Activated naive CD4-positive, alpha-beta T cell treated with anti-CD3 and anti-CD28 coated beads, Interleukin-2, amount 10 ng/mL, durations not matched to agents 7 days and 5 days (primary cell): ENCODE measurements around the gene CAPZB.

ENCODE experiments used
- CTCF ChIA-PET: fragments of 350-600 bp; sonication (Branson Sonifier 250); formaldehyde crosslinking; loops from one replicate; lab custom pipeline; 2021; ENCODE audit warnings: antibody characterized with exemption; lab: Charles Lee
- DNase-seq: peaks from one replicate; pipeline ENCODE4 v3.0.0-alpha.2; 2020
- H3K27ac Mint-ChIP-seq: one replicate; pipeline ENCODE4 v1.8.0; 2021; ENCODE audit warnings: mild to moderate bottlenecking, moderate library complexity, mixed read lengths
- H3K27me3 Mint-ChIP-seq: one replicate; pipeline ENCODE4 v1.8.0; 2021; ENCODE audit warnings: mild to moderate bottlenecking, mixed read lengths
- H3K36me3 Mint-ChIP-seq: one replicate; pipeline ENCODE4 v1.8.0; 2021; ENCODE audit warnings: mixed read lengths
- H3K4me1 Mint-ChIP-seq: one replicate; pipeline ENCODE4 v1.8.0; 2021; ENCODE audit warnings: mixed read lengths
- H3K4me3 Mint-ChIP-seq: one replicate; pipeline ENCODE4 v1.8.0; 2021; ENCODE audit warnings: mild to moderate bottlenecking, moderate library complexity, mixed read lengths
- H3K9me3 Mint-ChIP-seq: one replicate; pipeline ENCODE4 v1.8.0; 2021; ENCODE audit warnings: mixed read lengths

CAPZB gene

DNA sequence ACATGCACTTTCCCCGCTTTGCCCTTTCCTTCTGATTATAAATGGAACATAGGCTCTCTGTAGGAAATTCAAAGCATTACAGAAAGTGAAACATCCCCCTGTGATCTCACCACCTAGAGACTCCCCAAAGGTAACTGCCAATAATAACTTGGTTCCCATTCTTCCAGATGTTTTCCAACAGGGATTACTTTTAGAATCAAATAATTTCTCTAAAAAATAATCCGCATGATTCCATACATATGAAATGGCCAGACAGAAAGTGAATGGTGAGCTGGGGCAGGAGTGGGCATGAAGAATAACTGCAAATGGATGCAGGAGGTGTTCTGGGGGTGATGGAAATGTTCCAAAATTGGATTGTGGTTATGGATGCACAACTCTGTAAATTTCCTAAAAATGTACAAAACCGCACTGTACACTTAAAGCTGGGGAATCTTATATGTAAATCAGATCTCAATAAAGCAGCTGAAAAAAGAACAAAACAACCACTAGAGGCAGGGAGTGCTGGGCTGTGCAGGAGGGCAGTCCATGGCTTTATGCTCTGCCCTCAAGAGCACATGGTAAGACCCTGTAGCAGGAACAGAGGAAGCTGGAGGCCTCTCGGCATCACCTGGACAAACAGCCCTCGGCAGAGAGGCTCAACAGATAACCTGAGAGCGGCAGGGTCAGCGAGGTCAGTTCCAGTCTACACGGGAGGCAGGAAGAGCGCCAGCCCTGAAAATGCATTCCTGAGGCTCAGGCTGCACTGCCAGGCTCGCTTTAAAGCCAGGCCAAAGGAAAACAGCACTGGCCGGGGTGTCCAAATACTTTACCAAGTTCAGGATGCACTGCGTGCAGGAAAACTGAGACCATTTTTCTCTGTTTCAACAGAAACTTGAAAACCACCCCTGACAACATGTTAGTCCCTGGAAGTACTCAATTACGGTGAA lies 39.7 kb downstream of the CAPZB start:
- H3K9me3 Mint-ChIP-seq, result no peaks in the 10 kb centered on the region
- peak overlapping the region; percentile 45 for H3K27ac Mint-ChIP-seq
- peaks cover 43% of the 10 kb centered on the region for H3K36me3 Mint-ChIP-seq
- no peak overlapping the region for H3K4me3 Mint-ChIP-seq
- peaks cover 78% of the 10 kb centered on the region for H3K4me1 Mint-ChIP-seq
- H3K27me3 Mint-ChIP-seq, result no peaks in the 10 kb centered on the region
- DNase-seq, result no peak
- CTCF ChIA-PET, result interaction anchor here (0.9 to 1.3 kb wide), 2 partner anchors 38 to 136 kb away, joined by 4 to 5 read pairs; no protein-coding TSS in a partner anchor

DNA sequence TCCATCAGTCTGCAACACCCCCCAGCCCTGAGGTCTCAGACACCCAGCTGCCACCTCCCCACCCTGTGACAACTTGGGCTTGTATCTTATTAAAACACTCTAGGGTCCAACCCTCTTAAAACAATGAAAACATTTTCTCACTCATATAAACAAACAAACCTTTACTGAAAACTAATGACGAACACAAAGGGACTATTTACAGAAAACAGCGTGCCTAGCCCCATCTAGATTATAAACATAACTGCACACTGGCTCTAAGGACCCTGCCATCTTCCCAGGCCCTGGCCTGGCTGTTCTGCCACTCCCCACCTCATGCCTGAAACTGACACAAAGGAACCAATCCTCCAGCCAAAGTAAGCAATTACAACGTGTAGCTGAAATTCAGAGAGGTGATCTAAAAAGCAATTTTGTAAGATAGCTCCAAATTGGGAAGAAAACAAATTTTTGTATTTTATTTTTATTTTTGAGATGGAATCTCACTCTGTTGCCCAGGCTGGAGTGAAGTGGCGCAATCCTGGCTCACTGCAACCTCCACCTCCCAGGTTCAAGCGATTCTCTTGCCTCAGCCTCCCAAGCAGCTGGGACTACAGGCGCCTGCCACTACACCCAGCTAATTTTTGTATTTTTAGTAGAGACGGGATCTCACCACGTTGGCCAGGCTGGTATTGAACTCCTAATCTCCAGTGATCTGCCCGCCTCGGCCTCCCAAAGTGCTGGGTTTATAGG lies 40.9 kb downstream of the CAPZB start:
- CTCF ChIA-PET, result no interaction called here
- no peaks in the 10 kb centered on the region for H3K9me3 Mint-ChIP-seq
- H3K36me3 Mint-ChIP-seq, result peaks cover 40% of the 10 kb centered on the region
- H3K4me1 Mint-ChIP-seq, result peaks cover 80% of the 10 kb centered on the region
- no peak for DNase-seq
- no peak overlapping the region for H3K4me3 Mint-ChIP-seq
- no peaks in the 10 kb centered on the region for H3K27me3 Mint-ChIP-seq
- H3K27ac Mint-ChIP-seq, result peak overlapping the region; percentile 45

DNA sequence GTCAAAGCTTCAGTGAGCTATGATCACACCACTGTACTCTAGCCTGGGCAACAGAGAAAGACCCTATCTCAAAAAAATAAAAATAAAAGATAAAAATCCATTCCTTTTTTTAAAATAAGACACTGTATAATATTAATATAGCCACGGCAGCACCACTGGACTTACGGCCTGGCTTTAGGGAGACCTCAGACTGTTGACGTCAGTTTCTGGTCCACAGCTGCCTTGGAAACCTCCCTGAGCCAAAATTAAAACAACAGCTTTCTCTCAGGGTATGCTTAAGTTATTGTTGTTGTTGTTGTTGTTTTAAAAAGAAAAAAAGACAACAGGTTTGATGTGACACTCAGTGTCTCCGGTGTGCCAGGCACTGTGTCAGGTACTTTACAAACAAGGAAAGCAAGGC lies 42.0 kb downstream of the CAPZB start:
- Mint-ChIP-seq H3K4me1 (peaks cover 80% of the 10 kb centered on the region), H3K4me3 (no peak overlapping the region), H3K36me3 (peaks cover 37% of the 10 kb centered on the region), H3K27ac (no peak overlapping the region), H3K27me3 (no peaks in the 10 kb centered on the region), H3K9me3 (no peaks in the 10 kb centered on the region)
- CTCF ChIA-PET, result interaction anchor here (1.0 kb wide), 1 partner anchor 38 kb away, joined by 3 read pairs; no protein-coding TSS in a partner anchor
- no peak for DNase-seq

DNA sequence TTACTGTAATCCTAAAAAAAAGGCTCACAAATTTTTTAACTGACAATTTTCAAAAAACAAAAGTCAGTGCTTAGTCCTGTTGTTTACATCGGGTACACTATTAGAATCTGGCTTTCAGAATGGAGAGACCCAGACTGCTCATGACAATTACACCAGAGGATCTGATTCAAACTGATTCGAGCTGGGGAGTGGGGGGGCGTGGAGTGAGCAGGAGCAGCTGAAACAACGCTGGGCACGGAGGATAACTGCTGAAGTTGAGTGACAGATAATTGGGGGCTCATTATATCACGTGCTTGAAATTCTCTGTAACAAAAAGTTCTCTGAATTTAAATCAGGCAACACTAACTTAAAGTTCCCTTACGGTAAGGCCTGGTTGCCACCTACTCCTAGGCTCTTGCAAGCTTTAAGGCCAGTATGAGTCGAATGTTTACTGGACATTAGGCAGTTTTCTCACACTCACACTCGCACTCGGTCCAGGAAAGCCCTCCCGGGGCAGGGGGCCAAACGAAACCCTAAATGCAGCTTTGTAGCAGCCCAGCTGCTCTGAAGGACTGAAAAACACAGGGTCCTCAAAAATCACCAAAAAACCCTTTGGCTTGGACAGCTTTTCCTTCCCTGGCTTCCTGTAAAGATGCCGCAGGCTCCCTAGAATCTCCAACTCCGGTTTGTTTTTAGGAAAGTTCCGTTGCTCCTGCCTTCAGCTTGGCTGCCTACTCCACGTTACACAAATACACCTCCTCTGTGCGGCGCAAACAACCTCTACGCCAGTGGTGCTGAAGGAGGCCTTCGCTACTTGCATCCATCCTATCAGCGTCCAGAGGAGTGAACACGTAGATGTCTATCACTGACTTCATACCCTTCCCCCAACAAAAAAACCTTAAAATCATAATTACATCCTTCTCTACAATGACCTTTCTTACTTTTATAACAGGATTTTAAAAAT lies 42.9 kb downstream of the CAPZB start:
- H3K27ac Mint-ChIP-seq, result peak overlapping the region; percentile 69
- peaks cover 80% of the 10 kb centered on the region for H3K4me1 Mint-ChIP-seq
- CTCF ChIA-PET, result interaction anchor here (1.0 kb wide), 2 partner anchors 37 to 140 kb away, joined by 3 read pairs; no protein-coding TSS in a partner anchor
- H3K36me3 Mint-ChIP-seq, result peaks cover 45% of the 10 kb centered on the region
- no peaks in the 10 kb centered on the region for H3K27me3 Mint-ChIP-seq
- H3K9me3 Mint-ChIP-seq, result no peaks in the 10 kb centered on the region
- no peak for DNase-seq
- H3K4me3 Mint-ChIP-seq, result no peak overlapping the region

DNA sequence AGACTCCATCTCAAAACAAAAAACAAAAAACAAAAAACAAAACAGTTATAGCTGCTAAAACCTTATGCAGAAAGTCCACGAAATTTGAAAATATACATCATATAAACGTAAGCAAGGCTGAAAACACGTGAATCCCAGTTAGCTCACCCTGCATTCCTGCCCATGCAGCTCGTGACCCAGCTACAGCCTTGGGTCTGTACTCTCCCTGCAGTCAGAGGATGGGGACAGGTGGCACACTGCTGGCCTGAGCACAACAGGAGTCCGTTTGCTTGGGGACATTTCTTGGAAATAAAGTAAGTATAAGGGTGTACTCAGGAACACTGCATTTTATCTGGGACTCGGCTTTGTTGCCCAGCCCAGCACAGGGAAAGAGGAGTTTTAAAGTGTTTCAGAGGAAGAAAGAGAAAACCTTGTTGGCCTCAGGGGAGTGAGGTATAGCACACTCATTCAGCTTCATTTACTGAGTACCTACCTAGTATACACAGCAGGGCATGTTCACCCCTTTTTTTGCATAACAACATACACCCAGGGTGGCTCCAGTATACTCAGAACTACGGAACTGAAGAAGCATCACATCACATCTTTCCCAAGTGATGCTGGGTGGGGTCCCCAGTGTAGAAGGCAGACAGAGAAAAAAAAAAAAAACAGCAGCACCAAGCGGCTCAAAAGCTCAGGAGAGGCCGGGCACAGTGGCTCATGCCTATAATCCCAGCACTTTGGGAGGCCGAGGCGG lies 44.1 kb downstream of the CAPZB start:
- H3K4me1 Mint-ChIP-seq, result peaks cover 82% of the 10 kb centered on the region
- no peak overlapping the region for H3K4me3 Mint-ChIP-seq
- DNase-seq, result no peak
- CTCF ChIA-PET, result interaction anchor here (1.0 to 2.0 kb wide), 5 partner anchors 50 to 206 kb away, joined by 3 to 7 read pairs (median 3); no protein-coding TSS in a partner anchor
- H3K36me3 Mint-ChIP-seq, result peaks cover 50% of the 10 kb centered on the region
- H3K27me3 Mint-ChIP-seq, result no peaks in the 10 kb centered on the region
- H3K9me3 Mint-ChIP-seq, result no peaks in the 10 kb centered on the region
- H3K27ac Mint-ChIP-seq, result no peak overlapping the region

DNA sequence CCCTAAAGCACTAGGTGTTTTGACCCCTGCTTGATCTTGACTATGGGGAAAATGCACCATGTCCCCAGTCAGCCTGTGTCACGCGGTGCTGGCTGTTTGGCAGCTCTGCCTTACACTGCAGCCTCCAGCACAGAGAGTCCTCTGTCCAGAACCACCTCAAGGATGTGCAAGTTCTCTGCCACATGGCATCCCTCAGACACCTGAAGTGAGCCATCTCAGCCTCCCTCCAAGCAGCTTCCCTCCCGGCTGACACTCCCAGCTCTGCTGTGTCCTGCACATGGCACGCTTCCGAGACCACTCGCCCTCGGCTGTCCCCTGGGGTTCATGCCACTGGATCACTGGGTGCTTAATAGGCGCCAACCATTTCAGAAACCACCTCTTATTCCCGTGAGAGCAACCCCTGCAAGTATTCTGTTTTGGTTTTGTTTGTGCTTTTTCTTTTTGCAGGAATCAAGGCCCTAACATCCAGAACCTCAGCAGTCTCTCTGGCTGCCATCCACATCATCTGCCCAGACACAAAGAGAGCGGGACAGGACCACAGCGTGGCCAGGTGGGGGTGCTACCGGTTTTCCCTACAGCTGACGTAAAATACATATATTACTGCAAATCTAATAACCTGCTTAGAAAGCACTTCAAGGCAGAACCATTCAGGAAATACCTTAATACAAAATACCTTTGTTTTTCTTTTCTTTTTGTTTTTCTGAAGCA lies 45.7 kb downstream of the CAPZB start:
- Mint-ChIP-seq H3K27me3 (no peaks in the 10 kb centered on the region), H3K36me3 (peaks cover 47% of the 10 kb centered on the region), H3K4me3 (no peak overlapping the region), H3K9me3 (no peaks in the 10 kb centered on the region), H3K4me1 (peaks cover 82% of the 10 kb centered on the region), H3K27ac (peak overlapping the region; percentile 81)
- DNase-seq, result peak; percentile 61
- CTCF ChIA-PET, result interaction anchor here (0.6 to 2.0 kb wide), 5 partner anchors 49 to 208 kb away, joined by 3 to 7 read pairs (median 3); no protein-coding TSS in a partner anchor

DNA sequence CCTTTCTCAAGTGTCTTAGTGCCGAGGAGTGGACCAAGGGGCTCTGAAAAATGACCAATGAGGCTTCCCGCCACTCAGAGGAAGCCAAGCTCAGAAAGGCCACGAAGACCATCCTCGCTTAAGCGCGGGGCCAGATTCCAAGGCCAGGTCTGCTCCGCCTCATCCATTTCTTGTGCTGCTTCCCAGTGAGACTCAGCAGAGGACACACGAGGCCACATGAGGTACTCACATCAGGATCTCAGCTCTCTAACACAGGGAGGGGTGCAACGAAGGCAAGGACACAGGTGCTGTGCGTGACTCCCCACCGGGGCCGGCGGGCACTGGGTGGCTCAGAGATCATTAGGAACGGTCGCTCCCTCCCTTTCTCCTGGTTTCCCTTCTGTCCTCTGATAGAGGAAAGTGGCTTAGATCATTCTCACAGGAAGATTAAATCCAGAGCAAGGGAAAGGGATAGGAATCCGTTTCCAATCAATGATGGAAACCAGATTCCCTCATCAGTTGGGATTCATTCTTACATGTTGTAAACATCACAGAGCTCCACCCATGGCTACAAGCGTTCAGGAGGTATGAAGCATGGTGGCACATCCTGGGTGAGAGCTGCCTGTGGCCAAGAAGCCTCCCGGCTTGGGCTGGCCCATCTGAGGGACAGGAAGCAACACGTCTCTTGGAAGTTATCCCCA lies 46.7 kb downstream of the CAPZB start:
- CTCF ChIA-PET, result interaction anchor here (0.8 to 1.0 kb wide), 2 partner anchors 32 to 144 kb away, joined by 3 to 4 read pairs; no protein-coding TSS in a partner anchor
- no peak overlapping the region for H3K4me3 Mint-ChIP-seq
- H3K36me3 Mint-ChIP-seq, result peaks cover 48% of the 10 kb centered on the region
- no peak for DNase-seq
- H3K4me1 Mint-ChIP-seq, result peaks cover 80% of the 10 kb centered on the region
- H3K9me3 Mint-ChIP-seq, result no peaks in the 10 kb centered on the region
- H3K27ac Mint-ChIP-seq, result peak overlapping the region; percentile 67
- H3K27me3 Mint-ChIP-seq, result no peaks in the 10 kb centered on the region

DNA sequence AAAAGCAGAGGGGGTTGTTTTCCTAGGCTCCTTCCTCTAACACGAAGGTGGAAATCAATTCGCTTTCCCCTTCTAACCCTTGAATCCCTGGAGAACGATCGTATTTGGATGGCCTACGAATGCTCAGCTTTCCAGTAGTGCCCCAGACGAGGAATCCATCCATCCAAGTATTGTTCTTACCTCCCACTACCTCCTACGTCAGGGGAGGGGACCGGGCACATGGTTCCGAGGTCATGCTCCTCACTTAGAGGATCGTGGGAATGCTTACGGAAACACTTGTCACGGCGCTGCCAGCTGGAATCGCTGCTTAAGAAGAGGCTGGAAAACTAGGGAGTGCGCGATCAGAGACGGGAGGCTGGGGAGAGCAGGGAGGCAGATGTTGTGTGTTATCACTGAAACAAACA lies 47.4 kb downstream of the CAPZB start:
- CTCF ChIA-PET, result interaction anchor here (0.8 to 1.0 kb wide), 2 partner anchors 32 to 144 kb away, joined by 3 to 4 read pairs; no protein-coding TSS in a partner anchor
- H3K9me3 Mint-ChIP-seq, result no peaks in the 10 kb centered on the region
- peaks cover 53% of the 10 kb centered on the region for H3K36me3 Mint-ChIP-seq
- peak overlapping the region; percentile 67 for H3K27ac Mint-ChIP-seq
- H3K27me3 Mint-ChIP-seq, result no peaks in the 10 kb centered on the region
- peaks cover 85% of the 10 kb centered on the region for H3K4me1 Mint-ChIP-seq
- H3K4me3 Mint-ChIP-seq, result no peak overlapping the region
- DNase-seq, result no peak

DNA sequence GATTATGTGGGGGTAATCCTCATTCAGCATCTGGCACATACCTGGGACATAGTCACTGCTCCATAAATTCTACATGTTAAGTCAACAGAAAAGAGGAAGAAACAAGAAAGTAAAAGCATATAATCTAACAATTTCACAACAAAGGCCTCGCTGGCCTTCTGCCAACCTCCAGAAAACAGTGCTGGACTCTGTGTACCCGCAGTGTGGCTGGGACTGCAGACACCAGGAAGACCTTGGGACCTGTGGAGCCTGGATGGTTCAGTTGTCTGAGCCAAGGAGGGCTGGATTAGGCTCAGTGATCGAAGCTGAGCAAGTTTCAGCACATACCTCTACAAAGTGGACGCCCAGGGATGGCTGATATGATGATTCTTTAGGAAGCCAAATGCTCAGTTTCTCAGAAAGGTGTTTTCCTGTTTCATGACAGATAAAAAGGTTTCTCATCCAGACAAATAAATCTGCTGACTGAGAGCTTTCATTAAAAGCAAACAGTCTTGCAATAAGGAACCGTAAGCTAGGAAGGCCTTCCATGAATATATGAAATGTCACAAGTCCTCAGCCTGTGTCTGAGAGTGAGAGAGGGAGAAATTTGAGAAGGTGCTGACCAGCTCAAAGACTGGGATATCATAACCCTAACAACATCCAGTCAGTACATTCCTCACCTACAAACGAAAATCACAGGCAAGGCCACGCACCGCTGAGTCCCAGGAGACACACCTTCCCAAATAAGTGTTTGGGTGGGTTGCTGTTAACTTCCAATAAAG lies 48.4 kb downstream of the CAPZB start:
- DNase-seq, result peak; percentile 25
- no peaks in the 10 kb centered on the region for H3K9me3 Mint-ChIP-seq
- H3K4me1 Mint-ChIP-seq, result peaks cover 84% of the 10 kb centered on the region
- CTCF ChIA-PET, result no interaction called here
- peak overlapping the region; percentile 53 for H3K27ac Mint-ChIP-seq
- no peaks in the 10 kb centered on the region for H3K27me3 Mint-ChIP-seq
- no peak overlapping the region for H3K4me3 Mint-ChIP-seq
- peaks cover 53% of the 10 kb centered on the region for H3K36me3 Mint-ChIP-seq

DNA sequence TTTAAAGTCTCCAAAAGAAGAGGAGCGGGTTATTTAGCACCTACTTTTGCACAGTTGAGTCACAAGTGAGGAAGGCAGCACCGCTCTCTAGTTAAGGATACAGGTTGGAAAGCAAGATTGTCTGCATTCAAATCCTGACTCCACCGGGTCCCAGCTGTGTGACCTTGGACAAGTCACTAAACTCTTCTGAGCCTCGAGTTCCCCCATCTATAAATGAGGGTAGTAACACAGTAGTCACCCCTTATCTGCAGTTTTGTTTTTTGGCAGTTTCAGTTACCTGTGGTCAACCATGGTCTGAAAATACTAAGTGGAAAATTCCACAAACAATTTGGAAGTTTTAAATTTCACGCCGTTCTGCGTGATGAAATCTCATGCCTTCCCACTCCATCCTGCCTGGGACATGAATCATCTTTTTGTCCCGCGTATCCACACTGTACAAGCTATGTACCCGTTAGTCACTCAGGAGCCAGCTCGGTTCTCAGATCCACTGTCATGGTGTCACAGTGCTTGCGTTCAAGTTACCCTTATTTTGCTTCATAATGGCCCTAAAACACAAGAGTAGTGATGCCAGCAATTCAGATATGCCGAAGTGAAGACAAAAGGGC lies 49.4 kb downstream of the CAPZB start:
- Mint-ChIP-seq H3K9me3 (no peaks in the 10 kb centered on the region), H3K27ac (peak overlapping the region; percentile 53), H3K4me3 (no peak overlapping the region), H3K36me3 (peaks cover 51% of the 10 kb centered on the region), H3K27me3 (no peaks in the 10 kb centered on the region), H3K4me1 (peaks cover 78% of the 10 kb centered on the region)
- CTCF ChIA-PET, result interaction anchor here (1.2 to 1.8 kb wide), 3 partner anchors 45 to 146 kb away, joined by 3 to 5 read pairs (median 4); no protein-coding TSS in a partner anchor
- DNase-seq, result no peak

DNA sequence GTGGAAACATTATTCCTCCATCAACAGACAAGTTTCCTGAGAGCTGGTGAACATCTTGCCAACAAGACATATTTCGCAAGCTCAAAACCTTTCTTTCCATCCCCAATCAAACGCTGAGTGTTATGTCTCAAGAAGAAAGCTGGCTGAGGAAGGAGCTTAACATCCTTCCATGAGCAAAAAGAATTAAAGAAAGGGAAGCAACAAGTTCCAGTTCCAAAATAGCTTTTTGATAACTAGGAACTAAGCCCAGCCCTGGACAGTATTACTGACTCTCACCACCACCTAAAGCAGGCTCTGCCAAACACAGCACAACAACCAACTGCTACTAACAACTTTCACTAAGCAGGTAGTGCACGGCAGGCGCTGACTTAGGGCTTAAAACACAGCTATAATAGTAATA lies 50.2 kb downstream of the CAPZB start:
- Mint-ChIP-seq H3K9me3 (no peaks in the 10 kb centered on the region), H3K4me1 (peaks cover 80% of the 10 kb centered on the region), H3K36me3 (peaks cover 57% of the 10 kb centered on the region), H3K27me3 (no peaks in the 10 kb centered on the region), H3K27ac (no peak overlapping the region), H3K4me3 (no peak overlapping the region)
- CTCF ChIA-PET, result interaction anchor here (1.2 to 1.8 kb wide), 3 partner anchors 45 to 147 kb away, joined by 3 to 5 read pairs (median 4); no protein-coding TSS in a partner anchor
- no peak for DNase-seq
